HepG2 (cell line): ENCODE results near the gene PMIS2. TPM values are rescaled to one million over a fixed set of nuclear protein-coding genes. Genes with fewer than 3 reads are reported as not detected.

Experiments
- ATF6 ChIP-seq: sonication (generic); formaldehyde crosslinking; conservative IDR thresholded peaks from 2 replicates; pipeline ENCODE4 v1.4.0; 2020; ENCODE audit warnings: missing genetic modification reagents
- CENPT ChIP-seq: sonication (generic); formaldehyde crosslinking; IDR thresholded peaks from 2 replicates; pipeline ENCODE4 v1.8.0; 2022; ENCODE audit warnings: low read depth, mild to moderate bottlenecking, moderate library complexity, missing genetic modification reagents
- E2F2 ChIP-seq: sonication (generic); formaldehyde crosslinking; IDR thresholded peaks from 2 replicates; pipeline ENCODE4 v1.4.0; 2020; ENCODE audit warnings: missing genetic modification reagents, borderline replicate concordance
- ELF3 ChIP-seq: IDR thresholded peaks from 2 replicates; pipeline ENCODE4 v1.6.1; 2016; ENCODE audit warnings: missing genetic modification reagents, missing compliant biosample characterization
- HINFP ChIP-seq: sonication (generic); formaldehyde crosslinking; IDR thresholded peaks from 2 replicates; pipeline ENCODE4 v1.4.0; 2020; ENCODE audit warnings: low read depth, mild to moderate bottlenecking, missing genetic modification reagents
- HMGA1 ChIP-seq: sonication (generic); formaldehyde crosslinking; conservative IDR thresholded peaks from 2 replicates; pipeline ENCODE4 v1.4.0; 2020; ENCODE audit warnings: missing genetic modification reagents
- HNRNPL ChIP-seq: fragments of 200-400 bp; formaldehyde crosslinking; IDR thresholded peaks from 2 replicates; pipeline ENCODE4 v1.6.1; 2017; ENCODE audit warnings: mild to moderate bottlenecking, low read depth, low read length
- HOMEZ ChIP-seq: IDR thresholded peaks from 2 replicates; pipeline ENCODE4 v1.6.1; 2016; ENCODE audit warnings: low read depth
- IKZF1 ChIP-seq: fragments of 450-650 bp; IDR thresholded peaks from 2 replicates; pipeline ENCODE4 v1.7.1; 2016
- MXD3 ChIP-seq: IDR thresholded peaks from 2 replicates; pipeline ENCODE4 v1.6.1; 2016; ENCODE audit warnings: mild to moderate bottlenecking, missing biosample characterization, missing genetic modification reagents
- REXO4 ChIP-seq: sonication (generic); formaldehyde crosslinking; IDR thresholded peaks from 2 replicates; pipeline ENCODE4 v1.8.0; 2022; ENCODE audit warnings: missing genetic modification reagents, mild to moderate bottlenecking, borderline replicate concordance
- SIN3B ChIP-seq: fragments of 150-350 bp; IDR thresholded peaks from 2 replicates; pipeline ENCODE4 v1.6.1; 2014; ENCODE audit warnings: low read length
- TBX3 ChIP-seq: fragments of 450-650 bp; IDR thresholded peaks from 2 replicates; pipeline ENCODE4 v1.6.1; 2017; ENCODE audit warnings: antibody characterized with exemption, mild to moderate bottlenecking, inconsistent platforms, borderline replicate concordance
- TEAD3 ChIP-seq: optimal IDR thresholded peaks from 2 replicates; pipeline ENCODE3; 2016; ENCODE audit warnings: borderline replicate concordance
- ZFP82 ChIP-seq: sonication (generic); formaldehyde crosslinking; IDR thresholded peaks from 2 replicates; pipeline ENCODE4 v1.5.1; 2020; ENCODE audit warnings: mild to moderate bottlenecking, missing genetic modification reagents, borderline replicate concordance
- ZKSCAN8 ChIP-seq: IDR thresholded peaks from 2 replicates; pipeline ENCODE4 v1.6.1; 2016; ENCODE audit warnings: borderline replicate concordance, missing genetic modification reagents, missing compliant biosample characterization
- ZNF275 ChIP-seq: sonication (generic); formaldehyde crosslinking; IDR thresholded peaks from 2 replicates; pipeline ENCODE4 v1.8.0; 2022; ENCODE audit warnings: missing genetic modification reagents, mild to moderate bottlenecking, inconsistent platforms, borderline replicate concordance
- ZNF709 ChIP-seq: sonication (generic); formaldehyde crosslinking; IDR thresholded peaks from 2 replicates; pipeline ENCODE4 v1.5.0; 2020; ENCODE audit warnings: mild to moderate bottlenecking, missing genetic modification reagents
- ZNF766 ChIP-seq: sonication (generic); formaldehyde crosslinking; IDR thresholded peaks from 2 replicates; pipeline ENCODE4 v1.5.0; 2020; ENCODE audit warnings: missing genetic modification reagents, borderline replicate concordance
- ZNF776 ChIP-seq: sonication (generic); formaldehyde crosslinking; IDR thresholded peaks from 2 replicates; pipeline ENCODE4 v1.4.0; 2020; ENCODE audit warnings: mild to moderate bottlenecking, missing genetic modification reagents
- ZNF788 ChIP-seq: sonication (generic); formaldehyde crosslinking; IDR thresholded peaks from 2 replicates; pipeline ENCODE4 v1.5.0; 2020; ENCODE audit warnings: mild to moderate bottlenecking, missing genetic modification reagents, borderline replicate concordance
- polyA plus RNA-seq, 8 experiments: library from polyadenylated mRNA; depleted of rRNA in 3 of 8; stranded (reverse) in 7 of 8; unstranded in 1 of 8; fragments of >200 nt; fragmentation: Illumina TruSeq in 4 of 8; extraction: Trizol in 4 of 8; gene quantifications; 2 replicates each; pipeline versions ENCODE4 v1.2.1 to v1.2.3, GENCODE V29; 2011 to 2016; ENCODE audit warnings: low read depth in 4 of 8, missing spikeins in 1 of 8, mixed read lengths in 1 of 8; ENCODE audit not compliant: insufficient read depth in 1 of 8
- total RNA-seq, 5 experiments: library from RNA; depleted of rRNA; stranded (reverse); fragments of >200 nt; fragmentation: Illumina TruSeq; extraction: Trizol; gene quantifications; 2 replicates each; pipeline ENCODE4 v1.2.3, GENCODE V29; 2016; ENCODE audit warnings: low read depth in 1 of 5

PMIS2 gene
- total and polyA plus RNA-seq, 2 of the 13 experiments (the other 11 are each of a cell fraction or from before 2014, with no cell fraction given) = not detected

GRCh38 chr19:35628565-35629331 lies 42.8 kb downstream of the PMIS2 start, which contains the start of gene RBM42 (continued):
- TF ChIP-seq ATF6 (CRISPR knock-in tag) (no peak), CENPT (CRISPR knock-in tag) (no peak), SIN3B (peak; percentile 99), ZNF776 (CRISPR knock-in tag) (no peak), E2F2 (0 out of 2 replicates have a peak, but pooled peaks have one; percentile 71), HMGA1 (CRISPR knock-in tag) (no peak), HNRNPL (0 out of 2 replicates have a peak, but pooled peaks have one; percentile 81), ZNF766 (CRISPR knock-in tag) (0 out of 2 replicates have a peak, but pooled peaks have one; percentile 19), ZNF709 (CRISPR knock-in tag) (0 out of 2 replicates have a peak, but pooled peaks have one; percentile 20), HOMEZ (peak; percentile 73; the same call in 1 of the 2 replicates), HINFP (CRISPR knock-in tag) (peak; percentile 86; the same call in 1 of the 2 replicates), TEAD3 (CRISPR knock-in tag) (peak; percentile 53), MXD3 (CRISPR knock-in tag) (peak; percentile 76), ZFP82 (CRISPR knock-in tag) (no peak), IKZF1 (no peak), ELF3 (CRISPR knock-in tag) (peak; percentile 55), ZNF275 (CRISPR knock-in tag) (peak; percentile 77; the same call in 1 of the 2 replicates), TBX3 (no peak), ZNF788 (peak; percentile 85; the same call in 1 of the 2 replicates), REXO4 (CRISPR knock-in tag) (no peak), ZKSCAN8 (no peak)
